NB4 (cell line): ENCODE results near the gene HSD17B12.

Experiments
- MAX ChIP-seq: IDR thresholded peaks from 2 replicates; pipeline ENCODE4 v1.6.1; 2011; ENCODE audit warnings: low read depth, low read length
- POLR2A ChIP-seq: IDR thresholded peaks from 2 replicates; pipeline ENCODE4 v1.6.1; 2011; ENCODE audit warnings: mild to moderate bottlenecking; ENCODE audit not compliant: insufficient read length; ENCODE audit errors: extremely low read depth
- TF ChIP-seq, protein P1 (sequence below): IDR thresholded peaks from one replicate; pipeline ENCODE4 v1.5.1; 2012; ENCODE audit warnings: low read depth, low read length

DNA sequence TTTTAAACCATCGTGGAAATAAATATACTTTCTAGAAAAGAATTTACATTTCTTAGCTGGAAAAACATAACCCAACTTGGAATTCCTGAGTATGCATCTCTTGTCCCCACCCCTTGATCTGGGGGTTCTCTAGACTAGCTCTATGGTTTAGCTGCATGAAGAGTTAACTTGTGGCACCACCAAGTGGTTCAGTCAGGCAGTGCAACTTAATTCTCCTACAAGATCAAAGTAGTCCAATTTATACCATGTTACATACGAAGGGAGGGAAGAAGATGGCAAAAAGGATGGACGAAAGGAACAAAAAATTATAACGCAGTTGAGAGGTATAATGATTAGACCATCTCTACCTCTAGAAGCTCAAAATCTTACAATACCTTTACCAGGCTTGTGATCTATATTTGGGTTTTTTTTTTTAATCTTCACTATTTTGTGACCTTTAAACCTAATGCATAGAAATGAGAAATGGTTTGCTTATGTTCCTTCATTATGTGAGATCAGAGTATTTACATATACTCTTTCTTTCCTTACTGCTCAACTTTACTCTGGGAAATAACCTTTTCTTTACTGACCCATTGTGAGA, 171.6 kb downstream of the HSD17B12 start:
- no peak for TF ChIP-seq MAX
- TF ChIP-seq POLR2A: no peak
- TF ChIP-seq, protein P1, sequence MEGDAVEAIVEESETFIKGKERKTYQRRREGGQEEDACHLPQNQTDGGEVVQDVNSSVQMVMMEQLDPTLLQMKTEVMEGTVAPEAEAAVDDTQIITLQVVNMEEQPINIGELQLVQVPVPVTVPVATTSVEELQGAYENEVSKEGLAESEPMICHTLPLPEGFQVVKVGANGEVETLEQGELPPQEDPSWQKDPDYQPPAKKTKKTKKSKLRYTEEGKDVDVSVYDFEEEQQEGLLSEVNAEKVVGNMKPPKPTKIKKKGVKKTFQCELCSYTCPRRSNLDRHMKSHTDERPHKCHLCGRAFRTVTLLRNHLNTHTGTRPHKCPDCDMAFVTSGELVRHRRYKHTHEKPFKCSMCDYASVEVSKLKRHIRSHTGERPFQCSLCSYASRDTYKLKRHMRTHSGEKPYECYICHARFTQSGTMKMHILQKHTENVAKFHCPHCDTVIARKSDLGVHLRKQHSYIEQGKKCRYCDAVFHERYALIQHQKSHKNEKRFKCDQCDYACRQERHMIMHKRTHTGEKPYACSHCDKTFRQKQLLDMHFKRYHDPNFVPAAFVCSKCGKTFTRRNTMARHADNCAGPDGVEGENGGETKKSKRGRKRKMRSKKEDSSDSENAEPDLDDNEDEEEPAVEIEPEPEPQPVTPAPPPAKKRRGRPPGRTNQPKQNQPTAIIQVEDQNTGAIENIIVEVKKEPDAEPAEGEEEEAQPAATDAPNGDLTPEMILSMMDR: peak; percentile 61
